ENCODE data around the gene SLC49A3. TPM values are rescaled to one million over a fixed set of nuclear protein-coding genes. Genes with fewer than 3 reads are reported as not detected.

The SLC49A3 gene
- total RNA-seq, 2 donors from 2014 or later: 15.1 to 16.4 TPM

DNA sequence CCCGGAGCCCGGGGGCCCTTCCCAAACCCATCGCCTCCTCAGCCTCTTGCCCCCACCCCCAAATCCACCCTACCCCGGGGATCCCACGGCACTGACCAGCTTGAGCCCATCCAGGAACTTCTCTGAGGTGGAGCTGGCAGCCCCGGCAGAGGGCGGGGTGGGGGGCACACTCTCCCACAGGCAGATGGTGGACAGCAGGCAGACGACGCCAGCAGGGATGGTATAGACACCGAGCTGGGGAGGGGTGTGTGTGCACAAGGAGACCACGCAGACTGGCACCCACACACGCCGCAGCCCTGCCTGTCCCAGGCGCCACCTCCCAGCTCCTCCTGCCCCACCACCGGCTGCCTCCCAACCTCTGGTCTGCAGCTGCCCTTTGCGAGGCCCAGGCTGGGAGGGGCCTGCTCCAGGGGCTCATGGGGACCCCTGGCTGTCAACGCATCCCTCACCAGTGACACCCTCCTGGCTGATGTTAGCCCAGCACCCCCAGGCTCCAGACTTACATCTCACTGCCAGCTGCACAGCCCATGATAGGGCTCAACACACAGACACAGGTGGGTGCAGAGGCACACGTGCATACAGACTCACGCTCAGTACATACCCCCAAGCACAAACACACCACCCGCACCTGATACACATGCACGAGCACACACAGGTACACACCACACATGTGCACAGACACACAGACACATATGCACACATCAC lies 4.2 kb downstream of the SLC49A3 start:
- H3K27ac ChIP-seq (ENCODE audit: low read depth, low read length): no peak overlapping the region
- no peaks in the 10 kb centered on the region for H3K9me3 Mint-ChIP-seq
- no peak overlapping the region for H3K9ac ChIP-seq (ENCODE audit: extremely low read depth, low read length, poor library complexity, severe bottlenecking)
- H3K27me3 ChIP-seq (ENCODE audit: control insufficient read depth, insufficient read depth, low read length, poor library complexity, severe bottlenecking): no peaks in the 10 kb centered on the region
- TF ChIP-seq, protein P1, sequence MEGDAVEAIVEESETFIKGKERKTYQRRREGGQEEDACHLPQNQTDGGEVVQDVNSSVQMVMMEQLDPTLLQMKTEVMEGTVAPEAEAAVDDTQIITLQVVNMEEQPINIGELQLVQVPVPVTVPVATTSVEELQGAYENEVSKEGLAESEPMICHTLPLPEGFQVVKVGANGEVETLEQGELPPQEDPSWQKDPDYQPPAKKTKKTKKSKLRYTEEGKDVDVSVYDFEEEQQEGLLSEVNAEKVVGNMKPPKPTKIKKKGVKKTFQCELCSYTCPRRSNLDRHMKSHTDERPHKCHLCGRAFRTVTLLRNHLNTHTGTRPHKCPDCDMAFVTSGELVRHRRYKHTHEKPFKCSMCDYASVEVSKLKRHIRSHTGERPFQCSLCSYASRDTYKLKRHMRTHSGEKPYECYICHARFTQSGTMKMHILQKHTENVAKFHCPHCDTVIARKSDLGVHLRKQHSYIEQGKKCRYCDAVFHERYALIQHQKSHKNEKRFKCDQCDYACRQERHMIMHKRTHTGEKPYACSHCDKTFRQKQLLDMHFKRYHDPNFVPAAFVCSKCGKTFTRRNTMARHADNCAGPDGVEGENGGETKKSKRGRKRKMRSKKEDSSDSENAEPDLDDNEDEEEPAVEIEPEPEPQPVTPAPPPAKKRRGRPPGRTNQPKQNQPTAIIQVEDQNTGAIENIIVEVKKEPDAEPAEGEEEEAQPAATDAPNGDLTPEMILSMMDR (conservative IDR thresholded peaks at IDR 0.05): no peak
- H3K4me1 ChIP-seq (ENCODE audit: control insufficient read depth, insufficient read depth, low read length): peaks cover 3% of the 10 kb centered on the region
- no peak overlapping the region for H3K27ac Mint-ChIP-seq
- no peaks in the 10 kb centered on the region for H3K9me3 ChIP-seq (ENCODE audit: control insufficient read depth, low read length)
- H3K36me3 Mint-ChIP-seq (ENCODE audit: low read depth): peaks cover 5% of the 10 kb centered on the region
- H3K4me3 Mint-ChIP-seq: no peak overlapping the region
- H3K36me3 ChIP-seq (ENCODE audit: control insufficient read depth, insufficient read depth, low read length): no peaks in the 10 kb centered on the region
- 90% methylated on average over 8 to 21 of the region's 21 CpGs for WGBS, 2 experiments (ENCODE audit: insufficient coverage in 1 of 2, insufficient read length in 1 of 2)
- no peak for DNase-seq
- peaks cover 2% of the 10 kb centered on the region for H3K27me3 Mint-ChIP-seq (ENCODE audit: insufficient read depth)
- H3K4me3 ChIP-seq (ENCODE audit: low read length): no peak overlapping the region
- H3K4me1 Mint-ChIP-seq: peaks cover 2% of the 10 kb centered on the region

GRCh38 chr4:683982-684622 lies 4.8 kb downstream of the SLC49A3 start:
- H3K9ac ChIP-seq (ENCODE audit: extremely low read depth, low read length, poor library complexity, severe bottlenecking): no peak overlapping the region
- H3K36me3 Mint-ChIP-seq (ENCODE audit: low read depth): peaks cover 5% of the 10 kb centered on the region
- no peaks in the 10 kb centered on the region for H3K36me3 ChIP-seq (ENCODE audit: control insufficient read depth, insufficient read depth, low read length)
- H3K27ac ChIP-seq (ENCODE audit: low read depth, low read length): no peak overlapping the region
- WGBS, 2 experiments (ENCODE audit: insufficient coverage in 1 of 2, insufficient read length in 1 of 2): 60 to 64% methylated on average over 12 to 19 of the region's 19 CpGs
- H3K4me1 ChIP-seq (ENCODE audit: control insufficient read depth, insufficient read depth, low read length): no peaks in the 10 kb centered on the region
- H3K4me3 ChIP-seq (ENCODE audit: low read length): no peak overlapping the region
- TF ChIP-seq, protein P1 (conservative IDR thresholded peaks at IDR 0.05): peak; percentile 96
- H3K4me3 Mint-ChIP-seq: no peak overlapping the region
- H3K9me3 ChIP-seq (ENCODE audit: control insufficient read depth, low read length): no peaks in the 10 kb centered on the region
- H3K27ac Mint-ChIP-seq: no peak overlapping the region
- no peaks in the 10 kb centered on the region for H3K9me3 Mint-ChIP-seq
- no peaks in the 10 kb centered on the region for H3K27me3 ChIP-seq (ENCODE audit: control insufficient read depth, insufficient read depth, low read length, poor library complexity, severe bottlenecking)
- peaks cover 2% of the 10 kb centered on the region for H3K4me1 Mint-ChIP-seq
- peaks cover 2% of the 10 kb centered on the region for H3K27me3 Mint-ChIP-seq (ENCODE audit: insufficient read depth)
- DNase-seq: peak; percentile 93

GRCh38 chr4:683247-683897 lies 5.6 kb downstream of the SLC49A3 start:
- no peaks in the 10 kb centered on the region for H3K4me1 ChIP-seq (ENCODE audit: control insufficient read depth, insufficient read depth, low read length)
- H3K27me3 ChIP-seq (ENCODE audit: control insufficient read depth, insufficient read depth, low read length, poor library complexity, severe bottlenecking): no peaks in the 10 kb centered on the region
- no peaks in the 10 kb centered on the region for H3K9me3 ChIP-seq (ENCODE audit: control insufficient read depth, low read length)
- DNase-seq: no peak
- Mint-ChIP-seq H3K4me3 (no peak overlapping the region), H3K27ac (no peak overlapping the region), H3K4me1 (peaks cover 2% of the 10 kb centered on the region), H3K27me3 (ENCODE audit: insufficient read depth) (peaks cover 2% of the 10 kb centered on the region), H3K36me3 (ENCODE audit: low read depth) (peaks cover 5% of the 10 kb centered on the region), H3K9me3 (no peaks in the 10 kb centered on the region)
- no peak overlapping the region for H3K27ac ChIP-seq (ENCODE audit: low read depth, low read length)
- TF ChIP-seq, protein P1 (conservative IDR thresholded peaks at IDR 0.05): no peak
- H3K9ac ChIP-seq (ENCODE audit: extremely low read depth, low read length, poor library complexity, severe bottlenecking): no peak overlapping the region
- H3K36me3 ChIP-seq (ENCODE audit: control insufficient read depth, insufficient read depth, low read length): no peaks in the 10 kb centered on the region
- no peak overlapping the region for H3K4me3 ChIP-seq (ENCODE audit: low read length)
- 90 to 92% methylated on average over 14 to 25 of the region's 25 CpGs for WGBS, 2 experiments (ENCODE audit: insufficient coverage in 1 of 2, insufficient read length in 1 of 2)
